Kidney epithelial cell (primary cell): ENCODE data around the gene POLD2. TPM values are rescaled to one million over a fixed set of nuclear protein-coding genes. Genes with fewer than 3 reads are reported as not detected.
A peak's percentile ranks its signal among the peaks of the same experiment; 100 is the strongest.

Source experiments
- DNase-seq: peaks from one replicate; pipeline ENCODE4 v3.0.0-alpha.2; 2010; ENCODE audit warnings: low read depth
- H3K27me3 ChIP-seq: 2 replicates; pipeline ENCODE4 v1.6.0; 2011; ENCODE audit warnings: low read length; ENCODE audit not compliant: control insufficient read depth, insufficient read depth
- H3K36me3 ChIP-seq: 2 replicates; pipeline ENCODE4 v1.5.1; 2011; ENCODE audit warnings: low read length; ENCODE audit not compliant: control insufficient read depth, insufficient read depth
- H3K4me3 ChIP-seq: 2 replicates; pipeline ENCODE4 v1.5.1; 2011; ENCODE audit warnings: low read depth, mild to moderate bottlenecking, control low read depth, low read length
- total RNA-seq: library from RNA; depleted of rRNA; stranded (reverse); fragments of >200 nt; gene quantifications from 2 replicates; pipeline ENCODE4 v1.2.3, GENCODE V29; 2015
- TF ChIP-seq, protein P1 (sequence below): IDR thresholded peaks from 2 replicates; pipeline ENCODE4 v1.5.1; 2011; ENCODE audit warnings: mild to moderate bottlenecking, moderate library complexity, low read length, control low read depth, inconsistent platforms; ENCODE audit not compliant: insufficient read depth, poor library complexity, severe bottlenecking

POLD2 gene
- total RNA-seq, 1 donor from 2014 or later = 73.0 TPM

- H3K4me3 ChIP-seq = no peak overlapping the region
- H3K27me3 ChIP-seq = peaks cover 20% of the 10 kb centered on the region
- DNase-seq = no peak
- H3K36me3 ChIP-seq = no peaks in the 10 kb centered on the region
- TF ChIP-seq, protein P1, sequence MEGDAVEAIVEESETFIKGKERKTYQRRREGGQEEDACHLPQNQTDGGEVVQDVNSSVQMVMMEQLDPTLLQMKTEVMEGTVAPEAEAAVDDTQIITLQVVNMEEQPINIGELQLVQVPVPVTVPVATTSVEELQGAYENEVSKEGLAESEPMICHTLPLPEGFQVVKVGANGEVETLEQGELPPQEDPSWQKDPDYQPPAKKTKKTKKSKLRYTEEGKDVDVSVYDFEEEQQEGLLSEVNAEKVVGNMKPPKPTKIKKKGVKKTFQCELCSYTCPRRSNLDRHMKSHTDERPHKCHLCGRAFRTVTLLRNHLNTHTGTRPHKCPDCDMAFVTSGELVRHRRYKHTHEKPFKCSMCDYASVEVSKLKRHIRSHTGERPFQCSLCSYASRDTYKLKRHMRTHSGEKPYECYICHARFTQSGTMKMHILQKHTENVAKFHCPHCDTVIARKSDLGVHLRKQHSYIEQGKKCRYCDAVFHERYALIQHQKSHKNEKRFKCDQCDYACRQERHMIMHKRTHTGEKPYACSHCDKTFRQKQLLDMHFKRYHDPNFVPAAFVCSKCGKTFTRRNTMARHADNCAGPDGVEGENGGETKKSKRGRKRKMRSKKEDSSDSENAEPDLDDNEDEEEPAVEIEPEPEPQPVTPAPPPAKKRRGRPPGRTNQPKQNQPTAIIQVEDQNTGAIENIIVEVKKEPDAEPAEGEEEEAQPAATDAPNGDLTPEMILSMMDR = no peak
Measured at GRCh38 chr7:44149571-44150465, 26.5 kb upstream of the POLD2 start.

DNA sequence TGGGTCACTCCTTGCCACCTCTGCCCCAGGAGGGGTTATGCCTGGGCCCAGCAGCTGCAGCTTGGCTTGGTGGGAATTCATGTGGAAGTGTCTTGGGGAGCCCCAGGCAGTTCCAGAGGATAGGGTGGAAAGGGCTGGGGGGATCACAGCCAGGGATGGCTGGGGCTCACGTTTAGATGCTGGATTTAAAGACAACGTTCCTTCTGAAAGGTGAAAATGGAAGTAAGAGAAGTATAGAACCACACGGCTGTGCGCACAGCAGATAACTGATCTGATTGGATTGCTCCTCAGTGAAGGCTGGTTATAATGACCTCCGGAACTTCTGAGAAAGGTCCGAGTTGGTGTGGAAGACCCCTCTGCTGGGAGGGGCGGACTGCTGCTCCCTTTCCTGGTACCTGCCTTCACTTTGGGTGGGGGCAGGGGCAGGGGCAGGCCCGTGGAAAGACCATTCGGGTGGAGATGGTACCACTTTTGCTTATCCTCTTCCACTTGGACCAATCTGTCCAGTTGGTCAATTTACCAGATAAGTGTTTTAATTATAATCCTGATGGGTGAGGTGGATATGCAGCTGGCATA is 25.7 kb upstream of the POLD2 start:
- Histone ChIP-seq H3K36me3 (no peaks in the 10 kb centered on the region), H3K27me3 (peaks cover 27% of the 10 kb centered on the region), H3K4me3 (no peak overlapping the region)
- DNase-seq = no peak
- TF ChIP-seq, protein P1 = no peak

DNA sequence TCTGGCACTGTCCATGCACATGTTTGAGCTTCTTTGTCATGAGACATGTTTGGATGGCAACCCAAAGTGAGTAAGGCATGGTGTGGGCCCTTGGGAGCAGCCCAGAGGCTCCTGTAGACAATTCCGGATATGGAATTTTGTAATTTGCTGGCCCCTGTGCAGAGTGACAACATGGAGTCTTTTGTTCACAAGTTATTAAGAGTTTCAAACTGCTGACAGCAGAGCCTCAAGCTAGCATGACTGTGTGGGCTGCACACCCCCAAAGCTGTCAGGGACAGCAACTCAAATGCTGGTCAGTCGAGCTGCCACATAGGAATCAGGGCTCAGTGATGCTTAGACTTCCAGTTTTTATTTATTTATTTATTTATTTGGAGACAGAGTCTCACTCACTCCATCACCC is 24.8 kb upstream of the POLD2 start:
- peaks cover 30% of the 10 kb centered on the region for H3K27me3 ChIP-seq
- H3K4me3 ChIP-seq = no peak overlapping the region
- TF ChIP-seq, protein P1 = no peak
- no peak for DNase-seq
- H3K36me3 ChIP-seq = no peaks in the 10 kb centered on the region

DNA sequence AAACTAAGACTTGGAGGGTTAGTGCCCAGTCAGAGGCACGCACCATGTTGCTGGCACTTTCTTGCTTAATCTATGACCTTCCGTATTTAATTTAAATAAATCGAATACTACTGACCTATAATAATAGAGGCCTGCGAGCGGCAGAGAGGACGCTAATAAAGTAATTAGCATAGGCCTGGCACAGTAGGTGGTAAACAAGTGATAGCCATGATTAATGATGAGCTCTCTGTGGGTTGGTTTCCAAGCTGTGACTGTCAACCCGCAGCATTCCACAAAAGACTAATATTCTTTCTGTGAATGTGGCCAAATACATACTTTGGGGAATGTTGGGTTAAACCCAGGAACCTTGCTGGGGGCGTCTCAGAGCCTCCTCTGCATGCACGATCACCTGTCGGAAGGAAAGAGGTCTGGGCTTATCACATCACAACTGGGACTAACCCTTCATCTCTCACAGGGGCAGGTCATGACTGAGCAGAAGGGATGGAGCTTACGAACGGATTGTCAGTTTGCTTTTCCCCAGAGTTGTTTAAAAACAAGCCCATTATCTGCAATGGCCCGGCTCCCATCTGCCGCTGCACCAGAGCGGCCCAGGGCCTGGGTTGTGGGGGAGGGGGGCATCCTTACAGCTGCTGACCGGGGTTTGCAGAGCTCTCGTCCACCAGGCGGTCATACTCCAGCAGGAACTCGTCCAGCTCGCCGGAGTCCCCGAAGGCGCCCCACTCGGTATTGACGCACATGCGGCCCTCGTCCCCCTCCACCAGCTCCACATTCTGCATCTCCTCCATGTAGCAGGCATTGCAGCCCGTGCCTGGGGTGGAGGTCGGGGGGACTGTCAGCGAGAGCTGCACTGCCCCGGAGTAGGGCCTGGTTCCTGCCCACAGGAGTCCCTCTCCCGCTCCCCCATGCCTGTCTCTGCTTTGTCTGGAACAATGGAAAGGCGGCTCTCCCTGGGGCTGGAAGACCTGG is 24.0 kb upstream of the POLD2 start:
- no peak for DNase-seq
- Histone ChIP-seq H3K4me3 (no peak overlapping the region), H3K27me3 (peaks cover 30% of the 10 kb centered on the region), H3K36me3 (no peaks in the 10 kb centered on the region)
- TF ChIP-seq, protein P1 = no peak

- H3K27me3 ChIP-seq = peaks cover 30% of the 10 kb centered on the region
- TF ChIP-seq, protein P1 = no peak
- H3K36me3 ChIP-seq = no peaks in the 10 kb centered on the region
- peak overlapping the region; percentile 35 for H3K4me3 ChIP-seq
- no peak for DNase-seq
Measured at GRCh38 chr7:44145969-44146911, 22.9 kb upstream of the POLD2 start.
